Mucosa of gallbladder (tissue), 1 donor: ENCODE measurements around the gene SPINT2. TPM values are rescaled to one million over a fixed set of nuclear protein-coding genes. Genes with fewer than 3 reads are reported as not detected.
"Not testable (repeated sequence)": the region's sequence is repeated elsewhere in the genome, so short reads cannot be mapped to it uniquely, and the experiment has no call there.

Source experiments
- DNase-seq: peaks from one replicate; pipeline ENCODE4 v3.0.0-alpha.2; 2020; ENCODE audit warnings: low spot score
- total RNA-seq: library from RNA; stranded (reverse); gene quantifications from one replicate; pipeline ENCODE4 v1.2.1, GENCODE V29; 2021
- donor health status: DM: no; HTN: no; CAD: no.

The SPINT2 gene
- total RNA-seq, 1 donor from 2014 or later = 567 TPM

- DNase-seq = no peak
Measured at GRCh38 chr19:38320969-38321339, 56.6 kb downstream of the SPINT2 start.

GRCh38 chr19:38321646-38322196 is 57.3 kb downstream of the SPINT2 start:
- peak; percentile 73 for DNase-seq

DNA sequence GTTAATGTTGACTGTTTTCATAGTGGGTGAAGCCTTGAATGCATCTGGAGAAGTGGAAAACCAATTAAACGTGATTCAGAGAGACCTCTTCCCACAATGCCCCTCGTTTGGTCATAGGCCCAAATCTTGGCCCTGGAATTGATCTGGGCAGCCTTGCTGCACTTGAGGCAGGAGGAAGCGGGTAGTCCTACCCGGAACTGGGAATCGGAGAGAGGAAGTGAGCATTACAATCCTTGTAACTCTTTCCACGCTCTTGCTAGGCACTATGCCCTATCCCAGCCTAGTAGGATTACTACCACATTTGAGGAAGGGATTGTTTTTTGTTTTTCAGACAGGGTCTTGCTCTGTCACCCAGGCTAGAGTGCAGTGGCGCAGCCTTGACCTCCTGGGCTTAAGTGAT is 58.9 kb downstream of the SPINT2 start:
- DNase-seq = no peak

DNA sequence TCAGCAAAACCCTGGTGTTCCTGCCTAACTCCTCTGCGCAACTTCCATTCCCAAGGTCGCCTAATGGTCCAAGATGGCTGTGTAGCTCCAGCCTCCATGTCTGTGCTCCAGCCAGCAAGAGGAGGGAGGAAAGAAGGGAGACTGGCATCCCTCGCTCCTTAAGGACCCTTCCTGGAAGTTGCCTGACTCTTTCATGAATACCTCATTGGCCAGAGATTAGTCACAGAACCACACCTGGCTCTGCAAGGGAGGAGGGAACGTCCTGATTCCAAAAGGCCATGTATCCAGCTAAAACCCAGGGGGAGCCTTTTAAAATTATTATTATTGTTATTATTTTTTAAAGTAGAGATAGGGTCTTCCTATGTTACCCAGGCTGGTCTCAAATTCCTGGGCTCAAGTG is 60.1 kb downstream of the SPINT2 start:
- no peak for DNase-seq

DNA sequence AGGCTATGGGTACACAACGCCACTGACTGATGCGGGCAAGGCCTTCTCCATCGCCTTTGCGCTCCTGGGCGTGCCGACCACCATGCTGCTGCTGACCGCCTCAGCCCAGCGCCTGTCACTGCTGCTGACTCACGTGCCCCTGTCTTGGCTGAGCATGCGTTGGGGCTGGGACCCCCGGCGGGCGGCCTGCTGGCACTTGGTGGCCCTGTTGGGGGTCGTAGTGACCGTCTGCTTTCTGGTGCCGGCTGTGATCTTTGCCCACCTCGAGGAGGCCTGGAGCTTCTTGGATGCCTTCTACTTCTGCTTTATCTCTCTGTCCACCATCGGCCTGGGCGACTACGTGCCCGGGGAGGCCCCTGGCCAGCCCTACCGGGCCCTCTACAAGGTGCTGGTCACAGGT is 62.2 kb downstream of the SPINT2 start:
- no peak for DNase-seq

DNA sequence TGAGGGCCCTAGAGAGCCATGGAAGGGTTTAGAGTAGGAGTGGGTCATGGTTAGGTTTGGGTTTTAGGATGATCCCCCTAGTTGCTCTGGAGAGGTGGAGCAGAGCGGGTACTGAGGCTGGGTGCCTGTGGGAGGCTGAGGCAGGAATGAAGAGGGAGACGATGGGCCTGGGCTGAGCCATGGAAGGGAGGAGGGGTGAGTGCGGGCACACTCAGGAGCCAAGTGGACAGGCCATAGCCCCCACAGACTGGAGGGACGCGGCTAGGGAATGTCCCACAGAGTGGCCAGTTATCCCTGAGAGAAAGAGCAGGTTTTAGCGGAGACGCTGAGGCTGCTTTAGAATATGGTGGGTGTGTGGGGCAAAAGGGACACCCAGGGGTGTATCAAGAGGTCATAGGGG is 65.3 kb downstream of the SPINT2 start:
- DNase-seq = no peak

DNA sequence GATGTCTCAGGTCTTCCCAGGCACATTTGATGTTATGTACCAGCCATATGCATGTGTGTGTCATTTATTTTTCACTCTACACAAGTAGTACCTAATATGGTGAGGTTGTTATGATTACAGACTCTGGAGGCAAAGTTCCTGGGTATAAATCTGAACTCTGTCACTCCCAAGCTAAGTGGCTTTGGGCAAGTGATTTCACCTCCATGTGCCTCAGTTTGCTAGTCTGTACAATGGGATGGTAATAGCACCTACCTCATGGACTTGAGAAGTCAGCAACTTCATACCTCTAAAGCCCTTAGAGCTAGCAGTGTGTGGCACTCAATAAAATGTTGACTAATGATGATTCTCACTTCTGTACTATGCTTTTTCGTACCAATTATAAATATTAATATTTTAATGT is 67.4 kb downstream of the SPINT2 start:
- DNase-seq = no peak

GRCh38 chr19:38333245-38333644 is 68.9 kb downstream of the SPINT2 start:
- DNase-seq = no peak

DNA sequence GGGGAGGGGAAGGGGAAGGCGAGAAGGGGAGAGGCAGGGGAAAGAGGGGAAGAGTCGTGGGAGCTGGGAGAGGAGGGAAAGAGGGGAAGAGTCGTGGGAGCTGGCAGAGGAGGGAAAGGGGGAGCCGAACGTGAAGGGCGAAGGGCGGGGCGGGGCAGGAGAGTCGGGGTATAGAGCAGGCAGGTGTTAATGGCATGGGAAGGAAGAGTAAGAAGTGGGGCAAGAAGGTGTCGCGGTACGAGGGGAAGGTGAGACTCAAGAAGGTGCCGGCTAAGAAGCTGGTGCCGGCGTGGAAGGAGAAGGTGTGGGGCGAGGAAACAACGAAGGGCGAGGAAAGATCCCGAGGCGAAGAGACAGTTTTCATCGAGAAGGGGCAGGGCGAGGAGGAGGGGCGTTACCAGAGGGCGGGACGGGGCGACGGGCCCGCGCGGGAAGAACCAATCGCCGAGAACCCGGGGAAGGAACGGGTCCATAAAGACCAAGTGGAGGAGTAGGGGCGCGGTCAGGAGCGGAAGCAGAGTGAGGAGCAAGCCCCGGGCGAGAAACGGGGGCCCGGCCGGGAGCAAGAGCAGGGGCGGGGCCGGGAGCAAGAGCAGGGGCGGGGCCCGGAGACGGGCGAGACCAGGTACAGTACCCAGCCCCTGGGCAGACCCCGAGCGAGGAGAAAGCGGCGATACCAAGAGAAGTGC is 71.7 kb downstream of the SPINT2 start:
- DNase-seq = peak; percentile 97

DNA sequence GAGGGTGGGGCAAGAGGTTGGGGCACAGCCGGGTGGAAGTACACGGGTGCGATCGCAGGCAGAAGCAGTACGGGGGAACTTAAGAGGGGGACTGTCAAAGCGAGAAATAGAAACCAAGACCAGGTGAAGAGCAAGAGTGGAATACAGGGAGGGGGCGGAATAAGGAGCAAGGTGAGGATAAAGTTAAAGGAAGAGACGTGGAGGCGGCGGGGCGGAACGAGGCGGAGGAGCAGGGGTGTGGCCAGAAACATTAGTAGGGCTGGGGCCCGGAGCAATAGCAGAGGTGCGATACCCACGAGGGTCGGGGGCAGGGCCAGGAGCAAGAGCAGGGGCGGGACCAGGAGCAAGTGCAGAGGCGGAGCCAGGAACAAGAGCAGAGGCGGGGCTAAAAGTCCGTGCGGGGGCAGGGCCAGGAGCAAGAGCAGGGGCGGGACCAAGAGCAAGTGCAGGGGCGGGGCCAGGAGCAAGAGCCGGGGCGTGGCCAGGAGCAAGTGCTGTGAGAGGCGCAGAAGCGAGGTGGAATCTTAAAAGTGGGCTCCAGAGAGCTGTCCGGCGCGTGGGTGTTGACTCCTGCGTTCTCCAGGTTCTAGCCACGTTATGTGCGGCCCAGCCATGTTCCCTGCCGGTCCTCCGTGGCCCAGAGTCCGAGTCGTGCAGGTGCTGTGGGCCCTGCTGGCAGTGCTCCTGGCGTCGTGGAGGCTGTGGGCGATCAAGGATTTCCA is 72.4 kb downstream of the SPINT2 start:
- DNase-seq = peak; percentile 96

GRCh38 chr19:38337360-38337653 is 72.9 kb downstream of the SPINT2 start:
- no peak for DNase-seq

DNA sequence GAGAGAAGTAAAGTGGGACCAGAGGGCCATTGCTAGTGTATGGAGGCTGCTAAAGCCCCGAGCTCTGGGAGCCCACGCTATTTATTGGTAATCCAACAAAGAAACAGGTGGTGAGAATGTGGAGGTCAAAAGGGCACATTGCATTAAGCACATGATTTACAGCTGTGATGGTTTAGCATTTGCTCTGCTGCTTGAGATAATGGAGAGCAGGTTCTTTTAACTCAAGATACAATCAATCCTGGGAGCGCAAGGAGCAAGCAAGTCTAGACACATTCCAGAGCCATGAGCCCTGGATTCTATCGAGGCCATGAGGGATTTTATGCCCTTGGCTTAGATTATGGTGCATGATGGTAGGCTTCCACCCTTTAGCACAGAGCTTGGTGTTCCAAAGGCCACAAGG is 74.6 kb downstream of the SPINT2 start:
- DNase-seq = not testable (repeated sequence)

DNA sequence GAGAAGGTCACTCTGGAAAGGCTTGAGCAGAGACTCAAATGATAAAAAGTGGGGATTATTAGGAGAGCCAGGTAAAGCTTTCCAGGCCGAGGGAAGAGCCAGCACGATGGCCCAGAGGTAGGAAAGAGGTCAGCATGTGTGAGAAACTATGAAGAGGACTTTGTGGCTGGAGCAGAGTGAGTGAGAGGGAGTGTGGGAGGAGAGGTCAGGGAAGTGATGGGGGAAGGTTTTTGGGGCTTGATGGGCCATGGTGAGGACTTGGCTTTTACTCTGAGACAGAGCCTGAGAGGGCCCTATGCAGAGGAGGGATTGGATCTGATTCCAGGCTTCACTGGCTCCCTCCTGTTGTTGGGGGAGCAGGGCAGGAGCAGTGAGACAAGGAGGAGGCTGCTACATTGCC is 76.6 kb downstream of the SPINT2 start:
- DNase-seq = no peak

Other genes starting within 250 kb of the SPINT2 start
- 0.12 TPM for gene DPF1, start 40.4 kb upstream of the SPINT2 start, total RNA-seq
- gene PPP1R14A, start 8.2 kb upstream of the SPINT2 start, total RNA-seq = 180 TPM
- gene C19orf33, start 39.7 kb downstream of the SPINT2 start, total RNA-seq = 77.7 TPM
- 31.6 TPM for gene YIF1B, start 51.4 kb downstream of the SPINT2 start, total RNA-seq
- 21.5 TPM for gene KCNK6, start 55.3 kb downstream of the SPINT2 start, total RNA-seq
- 11.9 TPM for gene CATSPERG, start 71.3 kb downstream of the SPINT2 start, total RNA-seq
- gene PSMD8, start 110.0 kb downstream of the SPINT2 start, total RNA-seq = 112 TPM
- 1.8 TPM for gene GGN, start 123.5 kb downstream of the SPINT2 start, total RNA-seq
- gene SPRED3, start 124.1 kb downstream of the SPINT2 start, total RNA-seq = 3.4 TPM
- gene FAM98C, start 138.5 kb downstream of the SPINT2 start, total RNA-seq = 35.2 TPM
- gene RASGRP4, start 161.6 kb downstream of the SPINT2 start, total RNA-seq = 3.5 TPM
- gene RYR1, start 169.1 kb downstream of the SPINT2 start, total RNA-seq = 4.9 TPM